Ovary (tissue), 3 donors: ENCODE results near the gene ANKRD60.

Experiments used
- EP300 ChIP-seq: sonication (generic); formaldehyde crosslinking; IDR thresholded peaks from one replicate; pipeline ENCODE4 v1.6.1; 2017; ENCODE audit warnings: antibody characterized with exemption
- POLR2A ChIP-seq: fragments of 450-650 bp; IDR thresholded peaks from one replicate; pipeline ENCODE4 v1.6.1; 2017; ENCODE audit warnings: antibody characterized with exemption, mild to moderate bottlenecking, moderate library complexity
- TF ChIP-seq, protein P1 (sequence below), 3 donors: fragments of 450-650 bp in 2 of 3; fragments of 200-600 bp in 1 of 3; IDR thresholded peaks; one replicate each; pipeline versions ENCODE4 v1.5.1 to v1.8.0; 2016 to 2022; ENCODE audit warnings: antibody characterized with exemption in 3 of 3, mild to moderate bottlenecking in 1 of 3
- donor health status: DM: no; HTN: no; CAD: no.

- TF ChIP-seq, protein P1, sequence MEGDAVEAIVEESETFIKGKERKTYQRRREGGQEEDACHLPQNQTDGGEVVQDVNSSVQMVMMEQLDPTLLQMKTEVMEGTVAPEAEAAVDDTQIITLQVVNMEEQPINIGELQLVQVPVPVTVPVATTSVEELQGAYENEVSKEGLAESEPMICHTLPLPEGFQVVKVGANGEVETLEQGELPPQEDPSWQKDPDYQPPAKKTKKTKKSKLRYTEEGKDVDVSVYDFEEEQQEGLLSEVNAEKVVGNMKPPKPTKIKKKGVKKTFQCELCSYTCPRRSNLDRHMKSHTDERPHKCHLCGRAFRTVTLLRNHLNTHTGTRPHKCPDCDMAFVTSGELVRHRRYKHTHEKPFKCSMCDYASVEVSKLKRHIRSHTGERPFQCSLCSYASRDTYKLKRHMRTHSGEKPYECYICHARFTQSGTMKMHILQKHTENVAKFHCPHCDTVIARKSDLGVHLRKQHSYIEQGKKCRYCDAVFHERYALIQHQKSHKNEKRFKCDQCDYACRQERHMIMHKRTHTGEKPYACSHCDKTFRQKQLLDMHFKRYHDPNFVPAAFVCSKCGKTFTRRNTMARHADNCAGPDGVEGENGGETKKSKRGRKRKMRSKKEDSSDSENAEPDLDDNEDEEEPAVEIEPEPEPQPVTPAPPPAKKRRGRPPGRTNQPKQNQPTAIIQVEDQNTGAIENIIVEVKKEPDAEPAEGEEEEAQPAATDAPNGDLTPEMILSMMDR (IDR thresholded peaks at IDR 0.05), result no peak
- TF ChIP-seq POLR2A (no peak), EP300 (no peak)
Observed at GRCh38 chr20:58222446-58222845, 6.0 kb downstream of the ANKRD60 start.
